K562 (cell line): Measurements from ENCODE around the gene PLA2G2C. TPM values are rescaled to one million over a fixed set of nuclear protein-coding genes. Genes with fewer than 3 reads are reported as not detected.

Source experiments
- ATAC-seq: fragments of 200-7000 bp; cut with Tn5 transposase; 3 replicates; pipeline ENCODE4 v1.9.1; 2020; ENCODE audit warnings: moderate library complexity
- BruUV-seq: library from RNA; stranded (reverse); fragments of 400-500 nt; replicated peaks from 2 replicates; lab custom pipeline; 2021; lab: Mats Ljungman, UMichigan
- CTCF ChIA-PET: fragments of 300-600 bp; formaldehyde crosslinking; extraction: SDS; loops from one replicate; lab custom pipeline; 2021; ENCODE audit warnings: low intra/inter-chr PET ratio; lab: Yijun Ruan, JAX
- POLR2A ChIA-PET: fragments of 300-600, 350-650 bp; sonication (Branson Sonifier 250); formaldehyde crosslinking; extraction: SDS; loops from one replicate; lab custom pipeline; 2021; ENCODE audit warnings: antibody characterized with exemption, inconsistent platforms; lab: Yijun Ruan, JAX
- DNase-seq, 4 experiments: peaks; one replicate each; pipeline versions ENCODE4 v3.0.0 to v3.0.0-alpha.2; 2011 to 2018; ENCODE audit warnings: low spot score in 3 of 4, mixed read lengths in 3 of 4; ENCODE audit errors: extremely low read depth in 1 of 4
- FAIRE-seq: peaks from 2 replicates; lab custom pipeline; 2011; peaks lifted over from hg19 to GRCh38; lab: Jason Lieb, UNC
- H2AFZ ChIP-seq: 2 replicates; pipeline ENCODE4 v1.6.0; 2011; ENCODE audit warnings: low read depth, low read length, control low read depth, inconsistent platforms
- H3K27ac ChIP-seq: fragments of 200-600 bp; 3 replicates; pipeline ENCODE4 v1.8.0; 2011; ENCODE audit warnings: low read depth, mild to moderate bottlenecking, control low read depth, inconsistent platforms, low read length, moderate library complexity, mixed read lengths; ENCODE audit errors: extremely low read depth
- H3K27me3 ChIP-seq, 2 experiments: fragments of 300-600 bp in 1 of 2; 2 replicates in 1 of 2; 3 replicates in 1 of 2; pipeline versions ENCODE4 v1.6.0 to v1.8.0; 2011; ENCODE audit warnings: inconsistent platforms in 2 of 2, low read length in 2 of 2, mild to moderate bottlenecking in 1 of 2, mixed read lengths in 1 of 2, moderate library complexity in 1 of 2; ENCODE audit not compliant: control insufficient read depth in 2 of 2, insufficient read depth in 2 of 2
- H3K36me3 ChIP-seq: fragments of 300-600 bp; 3 replicates; pipeline ENCODE4 v1.8.0; 2011; ENCODE audit warnings: mild to moderate bottlenecking, low read length, inconsistent platforms; ENCODE audit not compliant: control insufficient read depth, insufficient read depth
- H3K4me1 ChIP-seq, 2 experiments: fragments of 200-600 bp in 1 of 2; replicated peaks in 1 of 2; 2 replicates in 1 of 2; 3 replicates in 1 of 2; pipeline versions ENCODE4 v1.5.1 to v1.8.0; 2011; ENCODE audit warnings: inconsistent platforms in 2 of 2, low read length in 2 of 2, mild to moderate bottlenecking in 1 of 2, mixed read lengths in 1 of 2, moderate library complexity in 1 of 2; ENCODE audit not compliant: control insufficient read depth in 2 of 2, insufficient read depth in 2 of 2
- H3K4me2 ChIP-seq: 2 replicates; pipeline ENCODE4 v1.6.1; 2011; ENCODE audit warnings: low read length, control low read depth, inconsistent platforms, mixed read lengths; ENCODE audit not compliant: insufficient read depth
- H3K4me3 ChIP-seq: fragments of 200-600 bp; sonication (generic), shearing (Covaris generic); 2 replicates; pipeline ENCODE4 v1.5.1; 2016; ENCODE audit warnings: control low read depth, inconsistent platforms
- H3K79me2 ChIP-seq: fragments of 200-600 bp; 3 replicates; pipeline ENCODE4 v1.8.0; 2011; ENCODE audit warnings: low read length, inconsistent platforms; ENCODE audit not compliant: control insufficient read depth, insufficient read depth
- H3K9ac ChIP-seq, 2 experiments: 2 replicates each; pipeline versions ENCODE4 v1.6.0 to v1.6.1; 2011; ENCODE audit warnings: low read depth in 2 of 2, low read length in 2 of 2, control low read depth in 1 of 2, inconsistent platforms in 1 of 2, mild to moderate bottlenecking in 1 of 2, mixed read lengths in 1 of 2; ENCODE audit not compliant: insufficient read depth in 1 of 2
- H3K9me1 ChIP-seq: one replicate; pipeline ENCODE4 v1.6.0; 2011; ENCODE audit warnings: inconsistent platforms, mild to moderate bottlenecking, low read length, moderate library complexity; ENCODE audit not compliant: control insufficient read depth, insufficient read depth
- H3K9me3 ChIP-seq: replicated peaks from 2 replicates; pipeline ENCODE4 v1.5.1; 2011; ENCODE audit warnings: low read depth, low read length, inconsistent platforms; ENCODE audit not compliant: control insufficient read depth, insufficient read depth
- H4K20me1 ChIP-seq: replicated peaks from 2 replicates; pipeline ENCODE4 v1.6.1; 2011; ENCODE audit warnings: low read length, inconsistent platforms, mixed read lengths; ENCODE audit not compliant: control insufficient read depth, insufficient read depth
- E2F6 ChIP-seq, 2 experiments: IDR thresholded peaks; 2 replicates each; pipeline ENCODE4 v1.6.1; 2011; ENCODE audit warnings: borderline replicate concordance in 1 of 2, control low read depth in 1 of 2, low read depth in 1 of 2, low read length in 1 of 2, mild to moderate bottlenecking in 1 of 2, mixed read lengths in 1 of 2, moderate library complexity in 1 of 2; ENCODE audit not compliant: insufficient read depth in 1 of 2, insufficient read length in 1 of 2, poor library complexity in 1 of 2, severe bottlenecking in 1 of 2; ENCODE audit errors: extremely low read depth in 1 of 2
- JUND ChIP-seq, 2 experiments: IDR thresholded peaks; 2 replicates in 1 of 2; 3 replicates in 1 of 2; pipeline ENCODE4 v1.6.1; 2011; ENCODE audit warnings: borderline replicate concordance in 2 of 2, low read depth in 2 of 2, low read length in 2 of 2, improper control_type of control experiment in 1 of 2, missing biosample characterization in 1 of 2, missing genetic modification characterization in 1 of 2, missing genetic modification reagents in 1 of 2
- KLF13 ChIP-seq: fragments of 450-650 bp; IDR thresholded peaks from 2 replicates; pipeline ENCODE4 v1.6.1; 2016; ENCODE audit warnings: missing genetic modification characterization, low read depth, mild to moderate bottlenecking, missing compliant biosample characterization, moderate library complexity, borderline replicate concordance
- PRDM10 ChIP-seq: fragments of 450-650 bp; IDR thresholded peaks from 2 replicates; pipeline ENCODE4 v1.6.1; 2018; ENCODE audit not compliant: partially characterized antibody
- TAF15 ChIP-seq: fragments of 200-400 bp; formaldehyde crosslinking; IDR thresholded peaks from 2 replicates; pipeline ENCODE4 v1.6.1; 2017; ENCODE audit warnings: mild to moderate bottlenecking, low read depth, low read length, moderate library complexity
- U2AF1 ChIP-seq: fragments of 200-400 bp; formaldehyde crosslinking; optimal IDR thresholded peaks from 2 replicates; pipeline ENCODE3; 2017; ENCODE audit warnings: mild to moderate bottlenecking, low read depth, low read length, moderate library complexity
- ZBTB26 ChIP-seq: fragments of 450-650 bp; formaldehyde crosslinking; IDR thresholded peaks from 2 replicates; pipeline ENCODE4 v1.4.0; 2022; ENCODE audit warnings: missing genetic modification characterization
- ZBTB43 ChIP-seq: sonication (generic); formaldehyde crosslinking; IDR thresholded peaks from 2 replicates; pipeline ENCODE4 v1.8.0; 2023; ENCODE audit warnings: mild to moderate bottlenecking, missing genetic modification reagents
- ZNF197 ChIP-seq: fragments of 200-800 bp; sonication (Bioruptor generic); IDR thresholded peaks from 2 replicates; pipeline ENCODE4 v1.6.1; 2016; ENCODE audit warnings: low read depth, missing genetic modification characterization, missing compliant biosample characterization
- ZNF24 ChIP-seq: fragments of 450-650 bp; IDR thresholded peaks from 2 replicates; pipeline ENCODE4 v1.6.1; 2016
- ZSCAN32 ChIP-seq: fragments of 450-650 bp; formaldehyde crosslinking; IDR thresholded peaks from 2 replicates; pipeline ENCODE4 v1.4.0; 2020; ENCODE audit warnings: mild to moderate bottlenecking, moderate library complexity
- WGBS: fragments of 100-300 bp; shearing (Covaris generic); methylation state at CpG from one replicate; pipeline ENCODE4 v1.1.6; 2016; ENCODE audit warnings: low coverage, mixed read lengths; ENCODE audit not compliant: insufficient coverage; ENCODE audit errors: missing lambda C conversion rate; 5-methylcytosine and 5-hydroxymethylcytosine counted together
- in situ Hi-C: fragments of 300-500 bp; cut with MboI; formaldehyde crosslinking; loops from 4 replicates; pipeline ENCODE4 v1.15.0; 2018; ENCODE audit warnings: inconsistent platforms, mixed read lengths
- intact Hi-C: fragments of 100-400 bp; cut with micrococcal nuclease; formaldehyde crosslinking; loops from 2 replicates; pipeline ENCODE4 v1.14.2; 2022
- polyA plus RNA-seq, 8 experiments: library from polyadenylated mRNA; depleted of rRNA in 4 of 8; stranded (reverse) in 5 of 8; unstranded in 3 of 8; fragments of >200 nt; fragmentation: Nextera tagmentation in 2 of 8; fragmentation: Illumina TruSeq in 1 of 8; extraction: Ambion mirVana in 2 of 8; extraction: Trizol in 1 of 8; gene quantifications; 2 replicates each; pipeline versions ENCODE4 v1.2.1 to v1.2.3, GENCODE V29; 2011 to 2014; ENCODE audit warnings: inconsistent platforms in 1 of 8, missing spikeins in 1 of 8
- total RNA-seq, 7 experiments: library from RNA; depleted of rRNA in 6 of 7; stranded (reverse); fragments of >200 nt in 6 of 7; fragmentation: Illumina TruSeq in 2 of 7; extraction: Trizol in 2 of 7; gene quantifications; 2 replicates each; pipeline versions ENCODE4 v1.2.1 to v1.2.3, GENCODE V29; 2011 to 2021; ENCODE audit warnings: low replicate concordance in 1 of 7

Gene PLA2G2C
- total and polyA plus RNA-seq, 9 of the 15 experiments (the other 6 are each of a cell fraction or from before 2014, with no cell fraction given): 0.14 to 0.49 (median 0.21) TPM

- in situ Hi-C loops: no loop called here
- TF ChIP-seq E2F6 (IDR thresholded peaks at IDR 0.05; ENCODE audit: borderline replicate concordance in 1 of 2, extremely low read depth in 1 of 2, insufficient read depth in 1 of 2, insufficient read length in 1 of 2, low read depth in 1 of 2, low read length in 1 of 2, poor library complexity in 1 of 2, severe bottlenecking in 1 of 2) (no peak), ZNF24 (no peak), JUND (IDR thresholded peaks at IDR 0.05; ENCODE audit: borderline replicate concordance, low read depth, low read length) (0 out of 2 replicates have a peak, but pooled peaks have one; percentile 14), JUND (tag; IDR thresholded peaks at IDR 0.05; ENCODE audit: borderline replicate concordance, low read depth, low read length) (no peak), ZNF197 (no peak), KLF13 (tag) (no peak), TAF15 (no peak), PRDM10 (peak; percentile 76), ZBTB43 (CRISPR knock-in tag) (no peak), ZSCAN32 (CRISPR knock-in tag) (no peak), ZBTB26 (CRISPR knock-in tag) (no peak), U2AF1 (no peak)
These were observed 19.2 kb downstream of the PLA2G2C start for GRCh38 chr1:20167126-20167525.

More at GRCh38 chr1:20167126-20167525, 19.2 kb downstream of the PLA2G2C start:
- BruUV-seq: no TSS peak
- intact Hi-C loops: loop anchor here (5.0 kb wide), 2 partner anchors 265 to 325 kb away; no protein-coding TSS in a partner anchor
- CTCF ChIA-PET: no interaction called here
- H3K9me3 ChIP-seq: peaks cover 1% of the 10 kb centered on the region; the same call in 1 of the 2 replicates
- H3K9me1 ChIP-seq: no peaks in the 10 kb centered on the region
- no peak overlapping the region for H3K4me3 ChIP-seq
- peaks cover 4 to 19% of the 10 kb centered on the region in 2 experiments; a peak in 4 of 5 replicates for H3K4me1 ChIP-seq
- ATAC-seq (no peak), FAIRE-seq (peak; percentile 29), DNase-seq (no peak)
- H3K27me3 ChIP-seq: peaks cover 0 to 19% of the 10 kb centered on the region in 2 experiments; a peak in 3 of 5 replicates
- H2AFZ ChIP-seq: peak overlapping the region; percentile 38; the same call in 1 of the 2 replicates
- no peaks in the 10 kb centered on the region for H3K36me3 ChIP-seq
- H4K20me1 ChIP-seq: no peaks in the 10 kb centered on the region
- WGBS: 40% methylated on average over 8 of the region's 8 CpGs
- no peak overlapping the region; a peak in 1 of 4 replicates for H3K9ac ChIP-seq
- H3K4me2 ChIP-seq: no peak overlapping the region
- H3K27ac ChIP-seq: no peak overlapping the region
- POLR2A ChIA-PET: no interaction called here
- no peaks in the 10 kb centered on the region for H3K79me2 ChIP-seq
